ENCODE results near the gene CCNY. TPM values are rescaled to one million over a fixed set of nuclear protein-coding genes. Genes with fewer than 3 reads are reported as not detected.

Gene CCNY
- total RNA-seq, 2 donors from 2014 or later, result 60.5 to 65.9 TPM

DNA sequence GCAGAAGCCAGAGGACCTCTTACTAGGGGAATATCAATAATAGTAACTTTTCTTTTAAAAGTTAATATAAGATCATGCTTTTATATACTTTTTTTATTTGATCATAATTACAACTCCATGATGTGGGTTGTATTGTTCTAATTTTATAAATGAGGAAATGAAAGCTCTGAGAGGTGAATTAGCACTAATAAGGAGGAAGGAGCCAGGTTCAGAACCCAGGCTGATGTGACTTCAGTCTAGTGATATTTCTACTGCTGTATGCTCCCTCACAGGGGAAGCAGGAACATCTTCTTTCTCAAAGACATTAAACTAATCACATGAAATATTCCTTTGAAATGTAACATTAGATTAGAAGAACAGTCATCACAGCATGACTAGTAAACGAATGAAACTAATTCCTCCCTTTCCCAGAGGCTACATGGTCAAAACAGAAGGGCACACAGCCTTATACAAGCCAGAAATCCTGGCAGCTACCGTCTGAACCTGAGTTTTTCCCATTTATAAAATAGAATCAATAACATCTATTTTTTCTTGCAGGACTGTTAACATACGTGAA lies 187.4 kb downstream of the CCNY start:
- no peak overlapping the region for H3K4me3 ChIP-seq (ENCODE audit: low read length)
- DNase-seq, result no peak
- no peaks in the 10 kb centered on the region for H3K4me1 ChIP-seq (ENCODE audit: control insufficient read depth, insufficient read depth, low read length)
- no peak overlapping the region for H3K9ac ChIP-seq (ENCODE audit: extremely low read depth, low read length, poor library complexity, severe bottlenecking)
- TF ChIP-seq, protein P1, sequence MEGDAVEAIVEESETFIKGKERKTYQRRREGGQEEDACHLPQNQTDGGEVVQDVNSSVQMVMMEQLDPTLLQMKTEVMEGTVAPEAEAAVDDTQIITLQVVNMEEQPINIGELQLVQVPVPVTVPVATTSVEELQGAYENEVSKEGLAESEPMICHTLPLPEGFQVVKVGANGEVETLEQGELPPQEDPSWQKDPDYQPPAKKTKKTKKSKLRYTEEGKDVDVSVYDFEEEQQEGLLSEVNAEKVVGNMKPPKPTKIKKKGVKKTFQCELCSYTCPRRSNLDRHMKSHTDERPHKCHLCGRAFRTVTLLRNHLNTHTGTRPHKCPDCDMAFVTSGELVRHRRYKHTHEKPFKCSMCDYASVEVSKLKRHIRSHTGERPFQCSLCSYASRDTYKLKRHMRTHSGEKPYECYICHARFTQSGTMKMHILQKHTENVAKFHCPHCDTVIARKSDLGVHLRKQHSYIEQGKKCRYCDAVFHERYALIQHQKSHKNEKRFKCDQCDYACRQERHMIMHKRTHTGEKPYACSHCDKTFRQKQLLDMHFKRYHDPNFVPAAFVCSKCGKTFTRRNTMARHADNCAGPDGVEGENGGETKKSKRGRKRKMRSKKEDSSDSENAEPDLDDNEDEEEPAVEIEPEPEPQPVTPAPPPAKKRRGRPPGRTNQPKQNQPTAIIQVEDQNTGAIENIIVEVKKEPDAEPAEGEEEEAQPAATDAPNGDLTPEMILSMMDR (conservative IDR thresholded peaks at IDR 0.05), result no peak
- Mint-ChIP-seq H3K27me3 (ENCODE audit: insufficient read depth) (no peaks in the 10 kb centered on the region), H3K4me1 (peaks cover 2% of the 10 kb centered on the region), H3K4me3 (no peak overlapping the region), H3K9me3 (peaks cover 14% of the 10 kb centered on the region), H3K36me3 (ENCODE audit: low read depth) (peaks cover 8% of the 10 kb centered on the region), H3K27ac (no peak overlapping the region)
- H3K36me3 ChIP-seq (ENCODE audit: control insufficient read depth, insufficient read depth, low read length), result peaks cover 8% of the 10 kb centered on the region
- WGBS, 2 experiments (ENCODE audit: insufficient coverage in 1 of 2, insufficient read length in 1 of 2), result 80 to 93% methylated on average over 2 to 3 of the region's 3 CpGs
- no peak overlapping the region for H3K27ac ChIP-seq (ENCODE audit: low read depth, low read length)
- no peaks in the 10 kb centered on the region for H3K27me3 ChIP-seq (ENCODE audit: control insufficient read depth, insufficient read depth, low read length, poor library complexity, severe bottlenecking)
- H3K9me3 ChIP-seq (ENCODE audit: control insufficient read depth, low read length), result peaks cover 16% of the 10 kb centered on the region

DNA sequence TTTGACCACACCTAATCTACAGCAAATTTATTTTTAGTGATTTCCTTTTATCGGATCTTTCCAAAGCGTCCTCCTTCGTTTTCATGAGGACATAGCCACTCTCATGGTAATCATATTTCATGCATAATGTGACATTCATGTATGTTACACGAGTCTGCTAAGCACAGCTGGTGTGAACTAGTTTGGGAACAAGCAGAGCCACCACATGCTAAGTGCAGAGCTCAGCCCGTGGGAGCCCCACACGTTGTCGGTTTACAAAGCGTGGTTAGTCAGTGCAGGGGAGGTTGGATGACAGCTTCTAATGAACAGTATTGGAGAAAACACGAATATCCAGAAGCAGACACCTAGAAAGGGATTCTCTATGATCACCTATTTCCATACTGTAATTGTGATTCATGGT lies 190.4 kb downstream of the CCNY start:
- H3K27ac Mint-ChIP-seq, result no peak overlapping the region
- H3K4me3 Mint-ChIP-seq, result no peak overlapping the region
- H3K4me3 ChIP-seq (ENCODE audit: low read length), result no peak overlapping the region
- H3K27ac ChIP-seq (ENCODE audit: low read depth, low read length), result no peak overlapping the region
- TF ChIP-seq, protein P1 (conservative IDR thresholded peaks at IDR 0.05), result no peak
- H3K9me3 Mint-ChIP-seq, result no peaks in the 10 kb centered on the region
- H3K4me1 Mint-ChIP-seq, result no peaks in the 10 kb centered on the region
- H3K36me3 ChIP-seq (ENCODE audit: control insufficient read depth, insufficient read depth, low read length), result peaks cover 19% of the 10 kb centered on the region
- no peak for DNase-seq
- H3K36me3 Mint-ChIP-seq (ENCODE audit: low read depth), result peaks cover 21% of the 10 kb centered on the region
- no peaks in the 10 kb centered on the region for H3K4me1 ChIP-seq (ENCODE audit: control insufficient read depth, insufficient read depth, low read length)
- no peaks in the 10 kb centered on the region for H3K9me3 ChIP-seq (ENCODE audit: control insufficient read depth, low read length)
- no peaks in the 10 kb centered on the region for H3K27me3 ChIP-seq (ENCODE audit: control insufficient read depth, insufficient read depth, low read length, poor library complexity, severe bottlenecking)
- H3K9ac ChIP-seq (ENCODE audit: extremely low read depth, low read length, poor library complexity, severe bottlenecking), result no peak overlapping the region
- H3K27me3 Mint-ChIP-seq (ENCODE audit: insufficient read depth), result no peaks in the 10 kb centered on the region
- 82 to 94% methylated on average over 3 to 9 of the region's 9 CpGs for WGBS, 2 experiments (ENCODE audit: insufficient coverage in 1 of 2, insufficient read length in 1 of 2)

DNA sequence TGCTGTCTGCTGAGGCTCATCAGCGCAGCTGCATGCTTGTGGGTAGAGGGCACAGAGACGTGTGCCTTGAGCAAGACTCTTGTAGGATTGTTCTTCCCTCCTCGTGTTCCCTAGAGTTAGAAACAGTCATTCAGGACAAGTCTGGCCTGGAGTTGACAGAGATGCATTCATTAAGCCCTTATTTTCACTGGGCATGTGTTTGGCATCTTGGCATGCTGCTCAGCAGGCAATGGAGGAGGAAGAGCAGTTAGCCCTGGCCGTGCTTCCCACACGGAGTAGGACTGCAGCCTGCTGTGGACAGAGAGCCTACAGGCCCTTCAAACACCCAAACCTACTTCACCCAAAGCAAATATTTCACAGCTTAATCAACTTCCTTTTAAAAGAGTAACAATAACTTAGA lies 195.8 kb downstream of the CCNY start:
- TF ChIP-seq, protein P1 (conservative IDR thresholded peaks at IDR 0.05), result no peak
- Histone ChIP-seq H3K4me3 (ENCODE audit: low read length) (no peak overlapping the region), H3K27me3 (ENCODE audit: control insufficient read depth, insufficient read depth, low read length, poor library complexity, severe bottlenecking) (no peaks in the 10 kb centered on the region), H3K9ac (ENCODE audit: extremely low read depth, low read length, poor library complexity, severe bottlenecking) (no peak overlapping the region), H3K36me3 (ENCODE audit: control insufficient read depth, insufficient read depth, low read length) (peaks cover 64% of the 10 kb centered on the region), H3K4me1 (ENCODE audit: control insufficient read depth, insufficient read depth, low read length) (no peaks in the 10 kb centered on the region), H3K27ac (ENCODE audit: low read depth, low read length) (no peak overlapping the region), H3K9me3 (ENCODE audit: control insufficient read depth, low read length) (peaks cover 24% of the 10 kb centered on the region)
- no peak for DNase-seq
- peaks cover 25% of the 10 kb centered on the region for H3K9me3 Mint-ChIP-seq
- 91 to 97% methylated on average over 5 of the region's 5 CpGs for WGBS, 2 experiments (ENCODE audit: insufficient coverage in 1 of 2, insufficient read length in 1 of 2)
- no peak overlapping the region for H3K4me3 Mint-ChIP-seq
- peaks cover 67% of the 10 kb centered on the region for H3K36me3 Mint-ChIP-seq (ENCODE audit: low read depth)
- H3K4me1 Mint-ChIP-seq, result peaks cover 6% of the 10 kb centered on the region
- H3K27me3 Mint-ChIP-seq (ENCODE audit: insufficient read depth), result no peaks in the 10 kb centered on the region
- no peak overlapping the region for H3K27ac Mint-ChIP-seq
